Transverse colon (tissue), 4 donors: ENCODE results near the gene SLC1A1. TPM values are rescaled to one million over a fixed set of nuclear protein-coding genes. Genes with fewer than 3 reads are reported as not detected.

ENCODE experiments used
- DNase-seq: peaks from one replicate; pipeline ENCODE4 v3.0.0-alpha.2; 2019
- H3K27ac ChIP-seq, 4 donors: fragments of 200-600 bp; sonication (generic); 2 replicates each; pipeline ENCODE4 v1.5.1; 2016 to 2018; ENCODE audit warnings: inconsistent platforms in 4 of 4
- H3K27me3 ChIP-seq: fragments of 200-600 bp; sonication (generic); 2 replicates; pipeline ENCODE4 v1.5.1; 2017; ENCODE audit warnings: inconsistent platforms
- H3K36me3 ChIP-seq, 4 donors: fragments of 200-600 bp; sonication (generic); 2 replicates each; pipeline ENCODE4 v1.5.1; 2017 to 2019; ENCODE audit warnings: inconsistent platforms in 4 of 4
- H3K4me1 ChIP-seq, 4 donors: fragments of 200-600 bp; sonication (generic); 2 replicates each; pipeline ENCODE4 v1.5.1; 2017 to 2020; ENCODE audit warnings: inconsistent platforms in 4 of 4
- H3K4me3 ChIP-seq, 4 donors: fragments of 200-600 bp; sonication (generic); 1 replicate in 1 of 4; 2 replicates in 3 of 4; pipeline versions ENCODE4 v1.5.1 to v1.6.1; 2017 to 2019; ENCODE audit warnings: inconsistent platforms in 4 of 4
- H3K9me3 ChIP-seq, 2 donors: fragments of 200-600 bp; sonication (generic); 2 replicates each; pipeline ENCODE4 v1.5.1; 2017 to 2019; ENCODE audit warnings: inconsistent platforms in 2 of 2
- EP300 ChIP-seq: sonication (generic); formaldehyde crosslinking; IDR thresholded peaks from one replicate; pipeline ENCODE4 v1.6.1; 2017; ENCODE audit warnings: antibody characterized with exemption, low read depth
- POLR2A ChIP-seq: fragments of 450-650 bp; IDR thresholded peaks from one replicate; pipeline ENCODE4 v1.6.1; 2016; ENCODE audit warnings: antibody characterized with exemption, mild to moderate bottlenecking, moderate library complexity
- POLR2AphosphoS5 ChIP-seq, 3 donors: sonication (generic); formaldehyde crosslinking; IDR thresholded peaks; one replicate each; pipeline ENCODE4 v1.6.1; 2016; ENCODE audit warnings: antibody characterized with exemption in 3 of 3
- WGBS, 2 donors: methylation state at CpG; one replicate each; pipeline ENCODE4 v1.1.5; 2018; ENCODE audit warnings: low coverage in 1 of 2; 5-methylcytosine and 5-hydroxymethylcytosine counted together
- in situ Hi-C, 4 donors: fragments of 200-750 bp; cut with MboI; loops; one replicate each; pipeline versions ENCODE4 v1.15.0 to v1.15.1; 2017; ENCODE audit warnings: low sequenced_read_pairs in 3 of 4, low pct_ligation_motif_present in 1 of 4, low pct_unique_long_range_greater_than_20kb in 1 of 4
- intact Hi-C: fragments of 100-400 bp; cut with DNase I; formaldehyde crosslinking; loops from one replicate; pipeline ENCODE4 v1.15.1; 2023; ENCODE audit warnings: low total_unique reads
- total RNA-seq, 4 donors: library from RNA; depleted of rRNA; stranded (reverse); fragments of >200 nt; gene quantifications; one replicate each; pipeline ENCODE4 v1.1.0, GENCODE V29; 2016
- TF ChIP-seq, protein P1 (sequence below), 5 experiments: fragments of 200-600 bp in 3 of 5; fragments of 450-650 bp in 2 of 5; sonication (generic) in 3 of 5; IDR thresholded peaks; 1 replicate in 2 of 5; 2 replicates in 3 of 5; pipeline ENCODE4 v1.5.1; 2016 to 2017; ENCODE audit warnings: antibody characterized with exemption in 5 of 5, inconsistent platforms in 3 of 5, mild to moderate bottlenecking in 2 of 5, moderate library complexity in 1 of 5

The SLC1A1 gene
- total RNA-seq = 10 to 100 TPM in 3 of 4 donors, under 1 TPM in 1; 0.80 to 63.2 (median 28.7) TPM

DNA sequence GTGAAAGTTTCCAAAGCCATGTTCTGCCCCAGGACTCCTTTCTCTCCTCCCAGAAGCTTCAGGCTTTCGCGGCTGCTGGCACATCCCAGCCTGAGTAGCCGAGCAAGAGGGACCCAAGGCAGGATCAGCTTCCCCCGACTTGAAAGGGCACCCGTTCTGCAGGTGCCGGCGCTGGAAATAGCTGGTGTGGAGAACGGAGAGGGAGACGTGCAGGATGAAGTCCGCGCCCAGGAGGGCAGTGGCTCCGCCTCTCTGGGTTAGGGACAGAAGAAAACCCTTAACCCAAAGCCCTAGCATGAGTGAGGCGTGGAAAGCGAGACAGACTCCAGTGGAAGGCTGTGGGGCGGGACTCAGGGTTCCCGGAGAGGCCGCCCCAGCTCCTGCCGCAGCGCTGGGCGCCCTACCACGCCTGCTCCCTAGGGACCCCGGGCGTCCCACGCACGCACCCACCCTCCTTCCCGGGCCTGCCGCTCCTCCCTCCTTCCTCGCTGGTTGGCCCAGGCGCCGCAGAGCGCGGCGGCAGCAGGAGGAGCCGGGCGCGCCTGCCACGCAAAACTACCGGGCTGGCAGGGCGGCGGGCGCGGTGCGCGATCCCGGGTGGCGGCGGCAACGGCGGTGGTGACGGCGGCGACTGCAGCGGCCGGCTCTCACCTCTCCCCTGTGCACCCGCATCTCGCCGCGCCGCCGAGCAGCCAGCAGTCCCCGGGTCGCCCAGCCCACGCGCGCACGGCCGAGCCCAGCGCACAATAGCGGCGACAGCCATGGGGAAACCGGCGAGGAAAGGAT, at the start of gene SLC1A1:
SLC1A1 (plus strand) TSS at position 550 of the 786 bp plus-strand sequence; CDS start at position 762, 212 bp downstream.
- WGBS, 2 donors = 0% methylated on average over 53 of the region's 72 CpGs; no CpG with 5 or more reads in 1 of the 2 donors
- H3K9me3 ChIP-seq = no peaks in the 10 kb centered on the region
- intact Hi-C loops (no loop called here), in situ Hi-C loops (no loop called here)
- no peaks in the 10 kb centered on the region for H3K36me3 ChIP-seq
- peak within 1 kb of the TSS; percentile 86 to 89 (median 86) for H3K27ac ChIP-seq
- TF ChIP-seq, protein P1, sequence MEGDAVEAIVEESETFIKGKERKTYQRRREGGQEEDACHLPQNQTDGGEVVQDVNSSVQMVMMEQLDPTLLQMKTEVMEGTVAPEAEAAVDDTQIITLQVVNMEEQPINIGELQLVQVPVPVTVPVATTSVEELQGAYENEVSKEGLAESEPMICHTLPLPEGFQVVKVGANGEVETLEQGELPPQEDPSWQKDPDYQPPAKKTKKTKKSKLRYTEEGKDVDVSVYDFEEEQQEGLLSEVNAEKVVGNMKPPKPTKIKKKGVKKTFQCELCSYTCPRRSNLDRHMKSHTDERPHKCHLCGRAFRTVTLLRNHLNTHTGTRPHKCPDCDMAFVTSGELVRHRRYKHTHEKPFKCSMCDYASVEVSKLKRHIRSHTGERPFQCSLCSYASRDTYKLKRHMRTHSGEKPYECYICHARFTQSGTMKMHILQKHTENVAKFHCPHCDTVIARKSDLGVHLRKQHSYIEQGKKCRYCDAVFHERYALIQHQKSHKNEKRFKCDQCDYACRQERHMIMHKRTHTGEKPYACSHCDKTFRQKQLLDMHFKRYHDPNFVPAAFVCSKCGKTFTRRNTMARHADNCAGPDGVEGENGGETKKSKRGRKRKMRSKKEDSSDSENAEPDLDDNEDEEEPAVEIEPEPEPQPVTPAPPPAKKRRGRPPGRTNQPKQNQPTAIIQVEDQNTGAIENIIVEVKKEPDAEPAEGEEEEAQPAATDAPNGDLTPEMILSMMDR (IDR thresholded peaks at IDR 0.05) = no peak
- TF ChIP-seq POLR2AphosphoS5 (IDR thresholded peaks at IDR 0.05) (peak in 2 of 3 donors; percentile 61 to 63), POLR2A (peak; percentile 50), EP300 (no peak)
- H3K4me3 ChIP-seq = peak within 1 kb of the TSS; percentile 59 to 85 (median 82)
- DNase-seq = peak; percentile 76
- peaks cover 4 to 25% (median 14%) of the 10 kb centered on the region in 4 donors for H3K4me1 ChIP-seq
- H3K27me3 ChIP-seq = peaks cover 3% of the 10 kb centered on the region

DNA sequence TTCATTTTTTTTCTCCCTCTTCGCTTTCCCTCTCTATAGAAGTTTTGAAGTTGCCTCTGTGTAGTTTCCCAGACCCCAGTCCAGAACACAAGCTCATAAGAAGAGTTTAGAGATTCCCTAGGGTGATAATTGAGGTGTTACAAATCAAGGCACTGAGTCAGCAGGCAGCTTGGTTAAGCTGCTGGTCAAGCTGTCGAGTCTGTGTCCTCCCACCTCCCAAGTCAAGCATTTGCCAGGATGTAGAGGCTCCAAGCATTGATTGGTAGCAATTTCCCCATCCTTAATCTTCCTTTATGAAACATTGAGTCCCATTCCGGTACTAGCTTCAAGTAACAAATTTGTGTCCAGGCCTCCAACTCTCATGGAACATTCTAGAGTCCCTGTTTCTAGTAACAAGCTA, 47.5 kb upstream of the SLC1A1 start:
- Histone ChIP-seq H3K36me3 (no peaks in the 10 kb centered on the region), H3K27me3 (no peaks in the 10 kb centered on the region), H3K4me3 (no peak overlapping the region), H3K4me1 (no peaks in the 10 kb centered on the region), H3K27ac (no peak overlapping the region), H3K9me3 (no peaks in the 10 kb centered on the region)
- in situ Hi-C loops (no loop called here), intact Hi-C loops (no loop called here)
- WGBS, 2 donors = 87 to 94% methylated on average over 2 to 3 of the region's 3 CpGs
- no peak for DNase-seq
- no peak for TF ChIP-seq EP300
- TF ChIP-seq, protein P1 (IDR thresholded peaks at IDR 0.05) = no peak
- TF ChIP-seq POLR2AphosphoS5 (IDR thresholded peaks at IDR 0.05) = no peak
- TF ChIP-seq POLR2A = no peak

DNA sequence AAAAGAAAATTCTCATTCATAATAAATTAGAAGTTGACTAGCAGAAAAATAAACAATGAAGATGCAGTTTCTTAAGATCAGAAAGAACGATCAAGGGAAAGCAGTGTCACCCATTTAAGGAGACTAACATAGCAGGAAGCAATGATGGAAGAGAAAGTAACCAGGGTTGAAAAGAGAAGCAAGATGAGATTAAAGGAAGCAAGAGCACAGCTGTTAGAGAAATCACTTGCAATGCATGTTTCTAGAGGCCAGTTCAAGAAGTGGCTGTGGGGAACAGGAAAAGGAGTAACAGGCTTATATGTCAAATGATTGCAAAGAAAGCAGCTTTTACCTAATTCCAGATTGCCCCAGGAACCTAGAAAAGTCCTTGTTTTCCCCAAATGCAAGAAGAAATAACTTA, 46.8 kb upstream of the SLC1A1 start:
- no peak overlapping the region for H3K4me3 ChIP-seq
- 67 to 80% methylated on average over 1 of the region's 1 CpG for WGBS, 2 donors
- no peaks in the 10 kb centered on the region for H3K27me3 ChIP-seq
- intact Hi-C loops = no loop called here
- in situ Hi-C loops = no loop called here
- TF ChIP-seq, protein P1 (IDR thresholded peaks at IDR 0.05) = no peak
- TF ChIP-seq EP300 = no peak
- no peaks in the 10 kb centered on the region for H3K36me3 ChIP-seq
- no peaks in the 10 kb centered on the region for H3K4me1 ChIP-seq
- no peak overlapping the region for H3K27ac ChIP-seq
- H3K9me3 ChIP-seq = no peaks in the 10 kb centered on the region
- no peak for DNase-seq

DNA sequence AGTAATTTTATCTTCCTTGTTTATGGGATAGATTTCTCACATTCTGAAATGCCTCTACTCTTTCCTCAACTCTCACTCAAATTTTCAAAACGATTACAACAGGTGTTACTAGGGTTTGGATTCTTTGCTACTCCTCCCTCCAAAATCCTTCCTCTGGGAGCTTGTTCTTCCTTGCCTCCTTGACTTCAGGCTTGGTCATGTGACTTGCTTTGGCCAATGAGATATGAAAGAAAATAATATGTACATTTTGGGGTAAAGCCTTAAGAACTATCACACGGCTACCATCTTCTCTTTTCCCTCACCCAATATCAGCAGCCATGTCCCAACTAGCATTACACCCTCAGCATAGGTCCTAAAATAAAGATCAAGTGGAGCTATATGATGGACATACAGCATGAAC, 28.8 kb upstream of the SLC1A1 start:
- in situ Hi-C loops = no loop called here
- Histone ChIP-seq H3K27me3 (no peaks in the 10 kb centered on the region), H3K36me3 (no peaks in the 10 kb centered on the region), H3K4me1 (no peaks in the 10 kb centered on the region), H3K9me3 (no peaks in the 10 kb centered on the region), H3K4me3 (no peak overlapping the region), H3K27ac (no peak overlapping the region)
- WGBS, 2 donors = 78 to 82% methylated on average over 2 of the region's 2 CpGs
- no peak for DNase-seq
- TF ChIP-seq EP300 = no peak
- no peak for TF ChIP-seq POLR2A
- no peak for TF ChIP-seq POLR2AphosphoS5 (IDR thresholded peaks at IDR 0.05)
- TF ChIP-seq, protein P1 (IDR thresholded peaks at IDR 0.05) = no peak
- intact Hi-C loops = no loop called here
